ENCODE results near the gene RIN1.
"Not testable (repeated sequence)": the region's sequence is repeated elsewhere in the genome, so short reads cannot be mapped to it uniquely, and the experiment has no call there.

Gene RIN1

DNA sequence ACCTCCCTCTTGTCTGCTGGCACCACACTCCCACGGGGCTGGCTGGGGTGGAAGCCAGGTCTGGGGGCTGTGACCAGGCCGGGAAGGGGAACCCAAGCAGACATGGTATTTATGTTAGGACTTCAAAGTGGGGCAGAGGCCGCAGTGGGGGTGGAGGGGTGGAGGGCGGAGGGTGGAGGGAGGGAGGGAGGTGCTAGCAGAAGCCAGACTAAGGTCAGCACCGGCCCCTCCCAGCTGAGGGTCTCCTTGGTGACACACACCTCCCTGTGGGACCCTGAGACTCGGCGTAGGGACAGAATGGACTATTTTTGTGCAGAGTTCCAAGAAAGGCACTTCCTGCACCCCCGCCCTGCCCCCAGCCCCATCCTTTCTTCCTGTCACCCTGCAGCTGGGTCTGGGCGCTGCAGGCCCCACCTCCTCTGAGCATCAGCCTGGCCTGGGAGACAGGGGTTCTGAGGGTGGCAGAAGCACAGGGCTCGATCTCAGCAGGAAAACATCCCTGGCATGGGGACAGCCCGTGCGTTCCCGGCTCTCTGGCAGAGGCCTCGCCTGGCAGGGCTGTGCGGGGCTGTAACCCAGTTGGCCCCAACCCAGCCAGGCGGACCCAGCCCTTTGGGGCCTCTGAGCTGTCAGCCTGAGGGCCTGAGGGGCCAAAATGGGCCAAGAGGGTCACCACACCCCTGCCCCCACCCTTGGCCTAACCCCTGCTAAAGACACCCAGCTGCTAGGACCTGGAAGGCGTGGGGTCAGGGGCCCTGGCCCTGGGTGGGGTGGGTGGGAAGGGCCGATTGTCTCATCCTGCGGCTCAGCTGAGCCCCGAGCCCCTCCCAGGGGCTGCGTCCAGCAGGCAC is 9.7 kb downstream of the RIN1 start:
- TF ChIP-seq, protein P1, sequence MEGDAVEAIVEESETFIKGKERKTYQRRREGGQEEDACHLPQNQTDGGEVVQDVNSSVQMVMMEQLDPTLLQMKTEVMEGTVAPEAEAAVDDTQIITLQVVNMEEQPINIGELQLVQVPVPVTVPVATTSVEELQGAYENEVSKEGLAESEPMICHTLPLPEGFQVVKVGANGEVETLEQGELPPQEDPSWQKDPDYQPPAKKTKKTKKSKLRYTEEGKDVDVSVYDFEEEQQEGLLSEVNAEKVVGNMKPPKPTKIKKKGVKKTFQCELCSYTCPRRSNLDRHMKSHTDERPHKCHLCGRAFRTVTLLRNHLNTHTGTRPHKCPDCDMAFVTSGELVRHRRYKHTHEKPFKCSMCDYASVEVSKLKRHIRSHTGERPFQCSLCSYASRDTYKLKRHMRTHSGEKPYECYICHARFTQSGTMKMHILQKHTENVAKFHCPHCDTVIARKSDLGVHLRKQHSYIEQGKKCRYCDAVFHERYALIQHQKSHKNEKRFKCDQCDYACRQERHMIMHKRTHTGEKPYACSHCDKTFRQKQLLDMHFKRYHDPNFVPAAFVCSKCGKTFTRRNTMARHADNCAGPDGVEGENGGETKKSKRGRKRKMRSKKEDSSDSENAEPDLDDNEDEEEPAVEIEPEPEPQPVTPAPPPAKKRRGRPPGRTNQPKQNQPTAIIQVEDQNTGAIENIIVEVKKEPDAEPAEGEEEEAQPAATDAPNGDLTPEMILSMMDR (IDR thresholded peaks at IDR 0.05; ENCODE audit: insufficient read depth, low read depth, low read length, missing control alignments): no peak
- DNase-seq (ENCODE audit: low read depth): no peak
- H3K4me3 ChIP-seq (ENCODE audit: low read depth, low read length): no peak overlapping the region

DNA sequence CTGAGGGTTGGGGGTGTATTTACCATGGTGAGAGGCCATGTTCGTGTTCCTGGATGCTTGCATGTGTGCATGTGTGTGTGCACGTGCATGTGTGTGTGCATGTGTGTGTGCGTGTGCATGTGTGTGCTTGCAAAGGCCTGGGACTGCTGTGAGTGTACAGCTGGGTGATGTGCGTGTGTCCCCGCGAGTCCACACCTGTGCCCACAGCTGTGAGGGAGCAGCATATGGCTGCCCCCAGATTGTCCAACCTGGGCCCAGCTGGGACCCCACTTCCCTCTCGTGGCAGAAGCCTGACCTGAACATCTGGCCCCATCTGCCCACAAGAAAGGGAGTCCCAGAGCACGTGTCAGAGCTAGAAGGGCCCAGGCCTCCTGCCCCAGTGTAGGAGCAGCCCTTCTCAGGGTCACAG is 11.0 kb downstream of the RIN1 start:
- no peak for DNase-seq (ENCODE audit: low read depth)

DNA sequence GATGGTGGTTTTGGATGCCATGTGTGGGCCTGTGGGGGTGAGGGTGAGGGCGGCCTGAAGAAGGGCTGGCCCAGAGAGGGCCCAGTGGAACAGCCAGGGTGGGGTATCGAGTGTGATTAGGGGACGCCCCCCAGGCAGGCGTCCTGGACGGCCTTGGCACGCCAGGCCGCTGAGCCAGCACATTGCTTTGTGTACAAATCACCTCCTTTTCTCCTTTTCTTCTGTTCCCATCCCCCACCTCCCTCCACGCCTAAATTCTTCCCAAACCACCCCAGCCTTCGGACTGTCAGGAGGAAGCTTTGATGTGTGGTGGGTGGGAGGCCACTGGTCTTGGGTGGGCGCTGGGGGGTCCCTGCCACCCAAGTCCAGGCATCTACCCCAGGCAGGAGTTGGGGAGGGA is 11.6 kb downstream of the RIN1 start:
- no peak overlapping the region for H3K4me3 ChIP-seq (ENCODE audit: low read depth, low read length)
- TF ChIP-seq, protein P1 (IDR thresholded peaks at IDR 0.05; ENCODE audit: insufficient read depth, low read depth, low read length, missing control alignments): no peak
- DNase-seq (ENCODE audit: low read depth): no peak

More for the DNA sequence above, 11.0 kb downstream of the RIN1 start:
- TF ChIP-seq, protein P1 (IDR thresholded peaks at IDR 0.05; ENCODE audit: insufficient read depth, low read depth, low read length, missing control alignments): no peak
- H3K4me3 ChIP-seq (ENCODE audit: low read depth, low read length): no peak overlapping the region

DNA sequence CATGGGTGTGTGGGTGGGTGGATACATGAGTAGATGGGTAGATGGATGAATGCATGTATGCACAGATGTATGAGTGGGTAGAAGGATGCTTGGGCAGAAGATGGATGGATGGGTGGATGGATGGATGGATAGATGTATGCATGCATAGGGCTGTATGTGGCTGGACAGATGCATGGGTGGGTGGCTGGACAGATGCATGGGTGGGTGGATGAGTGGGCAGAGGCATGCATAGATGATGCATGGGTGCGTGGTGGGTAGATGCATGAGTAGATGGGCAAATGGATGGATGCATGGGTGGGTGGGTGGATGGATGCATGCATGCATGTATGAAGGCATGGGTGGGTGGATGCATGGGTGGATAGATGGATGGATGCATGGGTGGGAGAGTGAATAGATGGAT is 12.6 kb downstream of the RIN1 start:
- no peak for DNase-seq (ENCODE audit: low read depth)
- TF ChIP-seq, protein P1 (IDR thresholded peaks at IDR 0.05; ENCODE audit: insufficient read depth, low read depth, low read length, missing control alignments): no peak
- H3K4me3 ChIP-seq (ENCODE audit: low read depth, low read length): no peak overlapping the region

DNA sequence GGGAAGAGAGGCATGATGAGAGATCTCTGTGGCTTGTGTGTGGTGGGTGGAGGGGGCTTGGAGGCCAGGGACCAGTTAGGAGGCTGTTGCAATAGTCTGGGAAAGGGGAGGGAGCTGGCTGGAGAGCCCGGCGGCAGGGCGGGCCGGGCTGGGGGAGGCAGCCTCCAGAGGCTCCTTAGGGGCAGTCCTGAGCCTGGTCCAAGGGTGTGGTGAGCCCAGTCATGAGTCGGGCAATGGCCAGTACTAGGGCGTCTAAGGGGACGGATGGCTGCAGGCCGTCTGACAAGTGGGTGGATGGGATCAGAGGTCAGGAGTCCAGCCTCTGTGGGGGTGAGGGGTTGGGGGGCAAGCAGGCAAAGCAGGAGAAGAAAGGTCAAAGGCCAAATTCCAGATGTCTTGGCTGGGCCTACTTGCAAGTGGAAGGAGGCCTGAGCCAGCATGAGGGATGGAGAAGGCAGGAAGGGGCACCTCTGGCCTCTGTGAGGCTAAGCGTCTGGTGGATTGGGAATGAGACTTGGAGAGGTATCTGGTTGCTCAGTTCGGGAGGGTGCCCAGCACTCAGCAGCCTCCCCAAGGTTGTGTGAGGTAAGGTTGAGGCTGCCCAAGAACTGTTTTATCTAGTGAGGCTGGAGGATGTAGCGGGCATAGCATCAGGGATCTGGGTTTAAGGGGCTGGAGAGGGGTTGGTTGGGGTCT is 13.4 kb downstream of the RIN1 start:
- TF ChIP-seq, protein P1 (IDR thresholded peaks at IDR 0.05; ENCODE audit: insufficient read depth, low read depth, low read length, missing control alignments): no peak
- DNase-seq (ENCODE audit: low read depth): no peak
- H3K4me3 ChIP-seq (ENCODE audit: low read depth, low read length): no peak overlapping the region

DNA sequence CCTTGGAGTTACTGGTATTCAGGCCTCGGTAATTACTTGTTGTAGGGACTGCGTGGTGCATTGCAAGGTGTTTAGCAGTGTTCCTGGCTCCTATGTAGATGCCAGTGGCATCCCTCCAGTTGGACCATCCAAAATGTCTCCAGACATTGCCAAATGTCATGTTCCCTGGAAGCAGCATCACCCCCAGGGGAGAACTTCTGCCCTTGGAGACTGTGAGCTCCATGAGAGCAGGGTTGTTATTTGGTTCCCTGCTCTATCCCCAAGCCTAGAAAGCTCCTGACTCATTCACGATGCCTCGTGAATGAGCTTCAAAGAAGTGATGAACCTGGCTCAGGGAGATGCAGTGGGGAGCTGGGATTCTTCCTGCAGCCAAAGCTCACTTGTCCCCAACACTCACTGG is 14.6 kb downstream of the RIN1 start:
- DNase-seq (ENCODE audit: low read depth): no peak
- TF ChIP-seq, protein P1 (IDR thresholded peaks at IDR 0.05; ENCODE audit: insufficient read depth, low read depth, low read length, missing control alignments): no peak
- no peak overlapping the region for H3K4me3 ChIP-seq (ENCODE audit: low read depth, low read length)

DNA sequence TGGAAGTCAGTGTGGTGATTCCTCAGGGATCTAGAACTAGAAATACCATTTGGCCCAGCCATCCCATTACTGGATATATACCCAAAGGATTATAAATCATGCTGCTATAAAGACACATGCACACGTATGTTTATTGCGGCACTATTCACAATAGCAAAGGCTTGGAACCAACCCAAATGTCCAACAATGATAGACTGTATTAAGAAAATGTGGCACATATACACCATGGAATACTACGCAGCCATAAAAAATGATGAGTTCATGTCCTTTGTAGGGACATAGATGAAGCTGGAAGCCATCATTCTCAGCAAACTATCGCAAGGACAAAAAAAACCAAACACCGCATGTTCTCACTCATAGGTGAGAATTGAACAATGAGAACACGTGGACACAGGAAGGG is 15.5 kb downstream of the RIN1 start:
- H3K4me3 ChIP-seq (ENCODE audit: low read depth, low read length); DNase-seq (ENCODE audit: low read depth): not testable (repeated sequence)

DNA sequence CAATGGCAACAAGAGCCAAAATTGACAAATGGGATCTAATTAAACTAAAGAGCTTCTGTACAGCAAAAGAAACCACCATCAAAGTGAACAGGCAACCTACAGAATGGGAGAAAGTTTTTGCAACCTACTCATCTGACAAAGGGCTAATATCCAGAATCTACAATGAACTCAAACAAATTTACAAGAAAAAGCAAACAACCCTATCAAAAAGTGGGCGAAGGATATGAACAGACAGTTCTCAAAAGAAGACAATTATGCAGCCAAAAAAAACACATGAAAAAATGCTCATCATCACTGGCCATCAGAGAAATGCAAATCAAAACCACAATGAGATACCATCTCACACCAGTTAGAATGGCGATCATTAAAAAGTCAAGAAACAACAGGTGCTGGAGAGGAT is 15.9 kb downstream of the RIN1 start:
- H3K4me3 ChIP-seq (ENCODE audit: low read depth, low read length); DNase-seq (ENCODE audit: low read depth): not testable (repeated sequence)
